Left lung (tissue), 10 donors: ENCODE measurements around the gene SENP7. TPM values are rescaled to one million over a fixed set of nuclear protein-coding genes. Genes with fewer than 3 reads are reported as not detected.

ENCODE experiments used
- ATAC-seq: fragments of 200-7000 bp; cut with Tn5 transposase; one replicate; pipeline ENCODE4 v1.9.1; 2020; ENCODE audit warnings: moderate library complexity
- DNase-seq, 4 donors: peaks; one replicate each; pipeline ENCODE4 v3.0.0-alpha.2; 2013 to 2020
- H3K27ac ChIP-seq, 2 donors: fragments of 200-600 bp; sonication (generic) in 1 of 2; one replicate each; pipeline versions ENCODE4 v1.5.0 to v1.8.0; 2020 to 2021
- H3K27me3 ChIP-seq, 2 donors: fragments of 200-600 bp; sonication (generic) in 1 of 2; one replicate each; pipeline versions ENCODE4 v1.5.0 to v1.8.0; 2020 to 2021
- H3K36me3 ChIP-seq, 2 donors: fragments of 200-600 bp; sonication (generic) in 1 of 2; one replicate each; pipeline versions ENCODE4 v1.5.0 to v1.8.0; 2020 to 2021
- H3K4me1 ChIP-seq, 2 donors: fragments of 200-600 bp; one replicate each; pipeline ENCODE4 v1.8.0; 2021
- H3K4me3 ChIP-seq, 2 donors: fragments of 200-600 bp; sonication (generic) in 1 of 2; one replicate each; pipeline versions ENCODE4 v1.5.0 to v1.8.0; 2020 to 2021; ENCODE audit warnings: mild to moderate bottlenecking in 1 of 2
- H3K9me3 ChIP-seq, 2 donors: fragments of 200-600 bp; sonication (generic) in 1 of 2; one replicate each; pipeline versions ENCODE4 v1.5.0 to v1.8.0; 2020 to 2021
- intact Hi-C, 2 donors: fragments of 100-400 bp; cut with DNase I; formaldehyde crosslinking; loops; one replicate each; pipeline versions ENCODE4 v1.11.2 to v1.14.2; 2022
- polyA plus RNA-seq, 6 donors: library from polyadenylated mRNA; unstranded; fragments of 120-200 nt; gene quantifications; one replicate each; pipeline ENCODE4 v1.2.1, GENCODE V29; 2013; ENCODE audit not compliant: insufficient read length in 6 of 6
- total RNA-seq, 2 donors: library from RNA; stranded (reverse); fragmentation: NEBNext Ultra II Directional; extraction: Animal tissue kit (Norgen Biotek cat#: 25700); gene quantifications; one replicate each; pipeline ENCODE4 v1.2.1, GENCODE V29; 2021
- TF ChIP-seq, protein P1 (sequence below), 2 donors: fragments of 200-600 bp; sonication (generic) in 1 of 2; IDR thresholded peaks; one replicate each; pipeline versions ENCODE4 v1.5.0 to v1.8.0; 2021; ENCODE audit warnings: antibody characterized with exemption in 2 of 2
- donor health status: DM: no; HTN: yes; CAD: no.
- donor health status: DM: no; HTN: no; CAD: no.

SENP7 gene
- total and polyA plus RNA-seq, 8 donors: 13.2 to 106 (median 98.4) TPM

DNA sequence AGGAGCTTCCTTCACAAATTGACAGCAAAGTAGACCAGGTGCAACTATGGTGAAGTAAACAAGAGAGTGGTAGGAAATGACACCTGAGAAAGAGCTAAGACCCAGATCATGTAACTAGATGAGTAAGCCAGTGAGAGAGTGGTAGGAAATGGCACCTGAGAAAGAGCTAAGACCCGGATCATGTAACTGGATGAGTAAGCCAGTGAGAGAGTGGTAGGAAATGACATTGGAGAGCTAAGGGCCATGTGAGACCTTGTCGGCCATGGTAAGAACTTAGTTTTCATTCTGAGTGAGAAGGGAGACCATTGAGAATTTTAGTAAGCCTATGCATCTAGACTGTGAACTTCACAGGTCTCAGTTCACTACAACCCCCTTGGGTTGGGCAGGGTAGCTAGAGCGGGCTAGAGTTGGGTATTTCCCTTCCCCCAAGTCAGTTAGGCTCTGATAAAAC lies 5.4 kb upstream of the SENP7 start:
- ATAC-seq (no peak), DNase-seq (no peak)
- Histone ChIP-seq H3K27me3 (peaks cover 0 to 8% of the 10 kb centered on the region in 2 donors), H3K9me3 (no peaks in the 10 kb centered on the region), H3K4me1 (peaks cover 0 to 16% of the 10 kb centered on the region in 2 donors), H3K27ac (no peak overlapping the region), H3K36me3 (no peaks in the 10 kb centered on the region), H3K4me3 (no peak overlapping the region)
- TF ChIP-seq, protein P1, sequence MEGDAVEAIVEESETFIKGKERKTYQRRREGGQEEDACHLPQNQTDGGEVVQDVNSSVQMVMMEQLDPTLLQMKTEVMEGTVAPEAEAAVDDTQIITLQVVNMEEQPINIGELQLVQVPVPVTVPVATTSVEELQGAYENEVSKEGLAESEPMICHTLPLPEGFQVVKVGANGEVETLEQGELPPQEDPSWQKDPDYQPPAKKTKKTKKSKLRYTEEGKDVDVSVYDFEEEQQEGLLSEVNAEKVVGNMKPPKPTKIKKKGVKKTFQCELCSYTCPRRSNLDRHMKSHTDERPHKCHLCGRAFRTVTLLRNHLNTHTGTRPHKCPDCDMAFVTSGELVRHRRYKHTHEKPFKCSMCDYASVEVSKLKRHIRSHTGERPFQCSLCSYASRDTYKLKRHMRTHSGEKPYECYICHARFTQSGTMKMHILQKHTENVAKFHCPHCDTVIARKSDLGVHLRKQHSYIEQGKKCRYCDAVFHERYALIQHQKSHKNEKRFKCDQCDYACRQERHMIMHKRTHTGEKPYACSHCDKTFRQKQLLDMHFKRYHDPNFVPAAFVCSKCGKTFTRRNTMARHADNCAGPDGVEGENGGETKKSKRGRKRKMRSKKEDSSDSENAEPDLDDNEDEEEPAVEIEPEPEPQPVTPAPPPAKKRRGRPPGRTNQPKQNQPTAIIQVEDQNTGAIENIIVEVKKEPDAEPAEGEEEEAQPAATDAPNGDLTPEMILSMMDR (IDR thresholded peaks at IDR 0.05): no peak
- intact Hi-C loops: no loop called here

DNA sequence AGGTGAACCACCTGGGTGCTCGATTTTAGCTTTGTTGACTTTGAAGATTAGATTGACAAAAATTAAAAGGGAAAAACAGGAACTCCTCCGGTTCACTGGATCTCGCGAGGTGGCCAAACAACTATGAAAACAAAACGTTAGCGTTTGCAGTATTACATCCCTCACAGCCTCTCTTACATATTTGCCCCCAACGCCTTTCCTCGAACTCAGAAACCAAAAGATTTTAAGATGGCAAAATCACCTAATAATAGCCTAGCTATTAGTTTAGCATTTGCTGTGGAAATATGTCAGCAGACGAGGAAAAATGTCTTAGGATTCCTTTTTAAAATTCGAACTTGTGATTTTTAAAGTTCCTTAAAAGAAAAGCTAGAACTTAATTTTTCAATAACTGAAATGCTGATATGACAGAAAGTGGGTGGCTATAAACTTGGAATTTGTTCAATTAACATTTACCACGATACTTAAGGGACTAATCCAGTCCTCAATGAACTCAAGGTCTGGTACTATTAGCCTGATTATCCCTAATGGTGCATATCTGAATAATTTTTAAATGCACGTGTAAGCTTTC lies 491 bp upstream of the SENP7 start:
- DNase-seq (no peak), ATAC-seq (peak; percentile 63)
- H3K36me3 ChIP-seq: no peaks in the 10 kb centered on the region
- TF ChIP-seq, protein P1 (IDR thresholded peaks at IDR 0.05): no peak
- peaks cover 0 to 22% of the 10 kb centered on the region in 2 donors for H3K4me1 ChIP-seq
- H3K27me3 ChIP-seq: peaks cover 0 to 8% of the 10 kb centered on the region in 2 donors
- intact Hi-C loops: no loop called here
- H3K9me3 ChIP-seq: no peaks in the 10 kb centered on the region
- peak overlapping the region; percentile 73 to 85 for H3K4me3 ChIP-seq
- peak overlapping the region; percentile 95 to 97 for H3K27ac ChIP-seq

DNA sequence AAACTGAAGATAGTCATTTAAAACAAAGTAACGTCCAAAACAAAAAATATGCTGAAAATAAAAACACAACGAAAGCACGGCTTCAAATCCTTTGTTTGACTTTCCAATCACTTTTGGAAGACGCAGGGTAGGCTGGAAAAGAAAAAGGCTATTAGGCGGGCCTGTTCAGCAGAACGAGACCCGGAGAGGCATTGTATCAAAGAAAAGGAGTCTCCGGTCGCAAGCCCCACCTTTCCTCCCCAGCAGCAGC lies 691 bp downstream of the SENP7 start:
- Histone ChIP-seq H3K36me3 (no peaks in the 10 kb centered on the region), H3K27me3 (peaks cover 0 to 6% of the 10 kb centered on the region in 2 donors), H3K27ac (peak overlapping the region; percentile 95 to 97), H3K4me1 (peaks cover 0 to 22% of the 10 kb centered on the region in 2 donors), H3K4me3 (peak overlapping the region; percentile 73 to 85), H3K9me3 (no peaks in the 10 kb centered on the region)
- DNase-seq (no peak), ATAC-seq (no peak)
- intact Hi-C loops: no loop called here
- TF ChIP-seq, protein P1 (IDR thresholded peaks at IDR 0.05): no peak

DNA sequence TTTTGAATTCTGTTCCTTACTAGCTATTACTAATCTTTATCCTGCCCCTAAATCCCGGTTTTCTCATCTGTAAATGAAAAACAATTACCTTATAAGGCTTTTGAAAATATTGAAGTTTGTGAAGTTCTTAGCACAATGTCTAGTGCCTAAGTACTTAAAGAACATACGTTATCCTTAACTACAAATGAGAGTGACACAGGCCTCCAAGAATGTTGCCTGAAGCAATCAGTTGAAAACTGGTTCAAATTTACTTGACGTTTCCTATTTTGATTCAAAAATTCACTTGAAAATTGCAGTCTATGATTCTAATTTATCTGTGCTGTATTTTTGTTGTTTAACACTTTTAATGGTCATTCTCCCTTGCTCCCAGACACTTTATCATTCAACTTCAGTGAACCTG lies 3.2 kb downstream of the SENP7 start:
- Histone ChIP-seq H3K9me3 (no peaks in the 10 kb centered on the region), H3K36me3 (no peaks in the 10 kb centered on the region), H3K27ac (no peak overlapping the region), H3K4me3 (no peak overlapping the region), H3K27me3 (no peaks in the 10 kb centered on the region), H3K4me1 (peaks cover 0 to 22% of the 10 kb centered on the region in 2 donors)
- ATAC-seq (no peak), DNase-seq (no peak)
- intact Hi-C loops: no loop called here
- TF ChIP-seq, protein P1 (IDR thresholded peaks at IDR 0.05): no peak

DNA sequence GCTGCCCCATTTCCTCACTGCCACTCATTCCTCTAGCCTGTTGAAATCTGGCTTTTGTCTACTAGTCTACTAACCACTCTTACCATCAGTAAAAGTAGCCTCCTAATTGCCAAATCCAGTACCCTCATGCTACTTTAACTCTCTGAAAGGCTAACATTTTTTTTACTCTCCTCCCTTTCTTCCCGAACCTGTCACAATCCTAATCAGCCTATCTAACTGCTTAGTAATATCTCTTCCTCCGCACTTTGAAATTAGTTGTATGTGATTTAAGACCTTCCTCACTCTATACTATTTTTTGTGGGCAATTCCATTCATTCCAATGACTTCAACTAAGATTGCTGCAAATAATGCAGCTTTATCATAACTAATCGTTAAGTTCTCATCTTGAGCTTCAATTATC lies 3.7 kb downstream of the SENP7 start:
- DNase-seq: no peak
- Histone ChIP-seq H3K27me3 (no peaks in the 10 kb centered on the region), H3K9me3 (no peaks in the 10 kb centered on the region), H3K36me3 (no peaks in the 10 kb centered on the region), H3K4me3 (no peak overlapping the region), H3K4me1 (peaks cover 0 to 22% of the 10 kb centered on the region in 2 donors), H3K27ac (no peak overlapping the region)
- intact Hi-C loops: no loop called here
- TF ChIP-seq, protein P1 (IDR thresholded peaks at IDR 0.05): no peak
- no peak for ATAC-seq
